A549 (cell line): ENCODE data around the gene TMEM161A. TPM values are rescaled to one million over a fixed set of nuclear protein-coding genes. Genes with fewer than 3 reads are reported as not detected.
A peak's percentile ranks its signal among the peaks of the same experiment; 100 is the strongest.

Source experiments
- ATAC-seq, 2 experiments: fragments of 200-7000 bp in 1 of 2; fragments of >200 bp in 1 of 2; cut with Nextera tagmentation in 1 of 2; cut with Tn5 transposase in 1 of 2; 3 replicates each; pipeline versions ENCODE4 v1.8.0 to v1.9.1; 2018 to 2020; ENCODE audit warnings: mild to moderate bottlenecking in 1 of 2, moderate library complexity in 1 of 2
- CTCF ChIA-PET: fragments of 300-600 bp; sonication (Branson Sonifier 250); formaldehyde crosslinking; extraction: SDS; loops from one replicate; lab custom pipeline; 2021; ENCODE audit warnings: antibody characterized with exemption, inconsistent platforms; lab: Yijun Ruan, JAX
- POLR2A ChIA-PET: fragments of 350-600 bp; formaldehyde crosslinking; extraction: SDS; loops from one replicate; lab custom pipeline; 2021; ENCODE audit warnings: antibody characterized with exemption, inconsistent platforms; lab: Yijun Ruan, JAX
- DNase-seq, 2 experiments: peaks; one replicate each; pipeline versions ENCODE4 v3.0.0 to v3.0.0-alpha.2; 2011 to 2016; ENCODE audit warnings: low read depth in 1 of 2, low spot score in 1 of 2
- FAIRE-seq: peaks from 2 replicates; lab custom pipeline; 2011; peaks lifted over from hg19 to GRCh38; lab: Jason Lieb, UNC
- H3K27ac ChIP-seq, 2 experiments: fragments of >200 bp; sonication (Bioruptor Twin); formaldehyde crosslinking; 3 replicates each; pipeline ENCODE4 v1.5.1; 2016 to 2017
- H3K4me1 ChIP-seq: fragments of >200 bp; sonication (Bioruptor Twin); formaldehyde crosslinking; 3 replicates; pipeline ENCODE4 v1.6.1; 2016
- H3K4me2 ChIP-seq: fragments of >200 bp; sonication (Bioruptor Twin); formaldehyde crosslinking; 3 replicates; pipeline ENCODE4 v1.6.1; 2016
- H3K4me3 ChIP-seq: fragments of >200 bp; sonication (Bioruptor Twin); formaldehyde crosslinking; 3 replicates; pipeline ENCODE4 v1.5.1; 2016
- H3K9me3 ChIP-seq: fragments of >200 bp; sonication (Bioruptor Twin); formaldehyde crosslinking; 3 replicates; pipeline ENCODE4 v1.6.1; 2016
- ATOH8 ChIP-seq: fragments of 250-450 bp; sonication (Bioruptor Pico); IDR thresholded peaks from 2 replicates; pipeline ENCODE4 v1.5.0; 2020; ENCODE audit warnings: low read depth, mild to moderate bottlenecking, moderate library complexity
- CTCF ChIP-seq: fragments of >200 bp; sonication (Bioruptor Twin); formaldehyde crosslinking; IDR thresholded peaks from 3 replicates; pipeline ENCODE4 v1.5.1; 2016
- FOSL2 ChIP-seq, 2 experiments: fragments of 450-650 bp in 1 of 2; fragments of >200 bp in 1 of 2; sonication (Bioruptor Twin) in 1 of 2; formaldehyde crosslinking; IDR thresholded peaks; 2 replicates each; pipeline versions ENCODE4 v1.5.0 to v1.6.1; 2016 to 2020; ENCODE audit warnings: mild to moderate bottlenecking in 1 of 2, moderate library complexity in 1 of 2
- GATA3 ChIP-seq: IDR thresholded peaks from 2 replicates; pipeline ENCODE4 v1.6.1; 2012; ENCODE audit warnings: borderline replicate concordance
- HDAC2 ChIP-seq: fragments of 200-600 bp; sonication (generic); IDR thresholded peaks from 2 replicates; pipeline ENCODE4 v1.6.1; 2016
- HES2 ChIP-seq: fragments of >200 bp; sonication (Bioruptor Twin); formaldehyde crosslinking; IDR thresholded peaks from 2 replicates; pipeline ENCODE4 v1.6.1; 2016
- HMGXB4 ChIP-seq: fragments of 250-450 bp; sonication (Bioruptor Pico); IDR thresholded peaks from 2 replicates; pipeline ENCODE4 v1.5.0; 2021; ENCODE audit warnings: mild to moderate bottlenecking, moderate library complexity, borderline replicate concordance
- MAFK ChIP-seq: fragments of 450-650 bp; IDR thresholded peaks from 2 replicates; pipeline ENCODE4 v1.6.1; 2014; ENCODE audit not compliant: partially characterized antibody
- MAZ ChIP-seq: fragments of 150-350 bp; IDR thresholded peaks from 2 replicates; pipeline ENCODE4 v1.6.1; 2014; ENCODE audit warnings: antibody characterized with exemption, low read depth, low read length, borderline replicate concordance
- PBX3 ChIP-seq: IDR thresholded peaks from 2 replicates; pipeline ENCODE4 v1.6.1; 2012
- RAD21 ChIP-seq, 2 experiments: fragments of >200 bp in 1 of 2; sonication (Bioruptor Twin) in 1 of 2; formaldehyde crosslinking in 1 of 2; IDR thresholded peaks in 1 of 2; conservative IDR thresholded peaks in 1 of 2; 2 replicates in 1 of 2; 3 replicates in 1 of 2; pipeline ENCODE4 v1.6.1; 2012 to 2018; ENCODE audit warnings: inconsistent platforms in 1 of 2
- RCOR1 ChIP-seq: fragments of 150-350 bp; IDR thresholded peaks from 2 replicates; pipeline ENCODE4 v1.6.1; 2014; ENCODE audit warnings: antibody characterized with exemption, low read length, low read depth
- REST ChIP-seq: fragments of 200-600 bp; sonication (generic); IDR thresholded peaks from 2 replicates; pipeline ENCODE4 v1.6.1; 2016; ENCODE audit warnings: antibody characterized with exemption, mild to moderate bottlenecking, moderate library complexity
- USF2 ChIP-seq: fragments of 450-650 bp; IDR thresholded peaks from 2 replicates; pipeline ENCODE4 v1.6.1; 2014; ENCODE audit warnings: antibody characterized with exemption
- ZFP36 ChIP-seq: fragments of 450-650 bp; IDR thresholded peaks from 2 replicates; pipeline ENCODE4 v1.6.1; 2014; ENCODE audit warnings: borderline replicate concordance; ENCODE audit not compliant: partially characterized antibody
- WGBS: methylation state at CpG from one replicate; pipeline ENCODE4 v1.1.6; 2017; ENCODE audit errors: missing lambda C conversion rate; 5-methylcytosine and 5-hydroxymethylcytosine counted together
- polyA plus RNA-seq, 4 experiments: library from polyadenylated mRNA; depleted of rRNA in 3 of 4; stranded (reverse); fragments of >200 nt; fragmentation: RNase III in 1 of 4; extraction: RNeasy Plus Mini Kit Qiagen cat#74134 plus additional on column Dnase treatment in 1 of 4; gene quantifications; 2 replicates in 3 of 4; 3 replicates in 1 of 4; pipeline ENCODE4 v1.2.3, GENCODE V29; 2011 to 2017

TMEM161A gene
- polyA plus RNA-seq, 2 of the 4 experiments (the other 2 are of a cell fraction): 19.3 to 22.1 TPM

GRCh38 chr19:19185853-19186740, 47.8 kb upstream of the TMEM161A start:
- FAIRE-seq (no peak), ATAC-seq (peak; percentile 89 to 98), DNase-seq (peak in 1 of 2 experiments; percentile 61)
- ChIA-PET POLR2A (no interaction called here), CTCF (interaction anchor here (0.5 to 2.0 kb wide), 6 partner anchors 9 to 166 kb away, joined by 3 to 6 read pairs (median 3); no protein-coding TSS in a partner anchor)
- Histone ChIP-seq H3K4me1 (peaks cover 10% of the 10 kb centered on the region; the same call in 2 of the 3 replicates), H3K4me3 (no peak overlapping the region), H3K9me3 (no peaks in the 10 kb centered on the region), H3K27ac (no peak overlapping the region), H3K4me2 (no peak overlapping the region)
- no peak for TF ChIP-seq GATA3
- peak; percentile 46 for TF ChIP-seq CTCF
- peak in 1 of 2 experiments; percentile 51; a peak in 2 of 5 replicates for TF ChIP-seq RAD21 (conservative IDR thresholded peaks at IDR 0.05 in 1 of 2, IDR thresholded peaks at IDR 0.05 in 1 of 2)
- no peak for TF ChIP-seq ZFP36
- WGBS: 69% methylated on average over 7 of the region's 9 CpGs

GRCh38 chr19:19181488-19181998, 43.3 kb upstream of the TMEM161A start:
- H3K9me3 ChIP-seq: no peaks in the 10 kb centered on the region
- WGBS: 91% methylated on average over 9 of the region's 9 CpGs
- no peak overlapping the region for H3K27ac ChIP-seq
- ChIA-PET POLR2A (no interaction called here), CTCF (interaction anchor here (0.6 kb wide), 1 partner anchor 734 kb away, joined by 3 read pairs; no protein-coding TSS in a partner anchor)
- no peak for DNase-seq
- TF ChIP-seq HMGXB4 (no peak), USF2 (no peak), ATOH8 (CRISPR knock-in tag) (no peak), PBX3 (no peak)
- H3K4me3 ChIP-seq: no peak overlapping the region
- ATAC-seq: no peak
- H3K4me2 ChIP-seq: no peak overlapping the region
- FAIRE-seq: no peak
- H3K4me1 ChIP-seq: no peaks in the 10 kb centered on the region

- WGBS: 90% methylated on average over 7 of the region's 17 CpGs
- H3K4me2 ChIP-seq: no peak overlapping the region
- no peak for DNase-seq
- H3K27ac ChIP-seq: no peak overlapping the region
- no peaks in the 10 kb centered on the region for H3K9me3 ChIP-seq
- FAIRE-seq: no peak
- H3K4me1 ChIP-seq: no peaks in the 10 kb centered on the region
- H3K4me3 ChIP-seq: no peak overlapping the region
- no peak for TF ChIP-seq MAZ
- TF ChIP-seq MAFK: no peak
- TF ChIP-seq REST: no peak
- no peak for TF ChIP-seq HDAC2
- TF ChIP-seq HES2: no peak
- no peak for TF ChIP-seq FOSL2 (IDR thresholded peaks at IDR 0.05)
- no peak for TF ChIP-seq FOSL2 (CRISPR knock-in tag; IDR thresholded peaks at IDR 0.05)
- TF ChIP-seq RCOR1: no peak
- ChIA-PET CTCF (interaction anchor here (0.7 to 1.0 kb wide), 3 partner anchors 10 to 17 kb away, joined by 3 to 4 read pairs (median 3); partner anchors contain the start of genes BORCS8 and RFXANK), POLR2A (no interaction called here)
- ATAC-seq: no peak; a peak in 1 of 6 replicates
Observed at GRCh38 chr19:19179548-19180441, 41.5 kb upstream of the TMEM161A start.
